Liver (tissue), 9 donors: Measurements from ENCODE around the gene PNPLA6. TPM values are rescaled to one million over a fixed set of nuclear protein-coding genes. Genes with fewer than 3 reads are reported as not detected.

Experiments used
- DNase-seq: peaks from one replicate; pipeline ENCODE4 v3.0.0-alpha.2; 2017; ENCODE audit warnings: low spot score
- H3K27ac ChIP-seq, 2 donors: one replicate each; pipeline ENCODE4 v1.7.0; 2013; ENCODE audit warnings: inconsistent platforms in 2 of 2, low read length in 2 of 2, control low read depth in 1 of 2, low read depth in 1 of 2, mild to moderate bottlenecking in 1 of 2
- H3K27me3 ChIP-seq, 4 donors: one replicate each; pipeline versions ENCODE4 v1.6.1 to v1.7.0; 2013; ENCODE audit warnings: low read length in 3 of 4, inconsistent platforms in 1 of 4, mild to moderate bottlenecking in 1 of 4, moderate library complexity in 1 of 4; ENCODE audit not compliant: control insufficient read depth in 4 of 4, insufficient read depth in 4 of 4
- H3K36me3 ChIP-seq, 4 donors: one replicate each; pipeline versions ENCODE4 v1.6.1 to v1.7.0; 2013; ENCODE audit warnings: low read length in 3 of 4, mild to moderate bottlenecking in 3 of 4, low read depth in 1 of 4, moderate library complexity in 1 of 4; ENCODE audit not compliant: control insufficient read depth in 4 of 4, insufficient read depth in 3 of 4
- H3K4me1 ChIP-seq, 4 donors: one replicate each; pipeline versions ENCODE4 v1.6.1 to v1.7.0; 2013; ENCODE audit warnings: low read length in 3 of 4, mild to moderate bottlenecking in 3 of 4, moderate library complexity in 1 of 4; ENCODE audit not compliant: control insufficient read depth in 4 of 4, insufficient read depth in 4 of 4
- H3K4me3 ChIP-seq, 3 donors: one replicate each; pipeline versions ENCODE4 v1.6.1 to v1.7.0; 2013; ENCODE audit warnings: low read length in 3 of 3, control low read depth in 1 of 3, low read depth in 1 of 3, mild to moderate bottlenecking in 1 of 3
- H3K9ac ChIP-seq, 2 donors: one replicate each; pipeline ENCODE4 v1.7.0; 2013; ENCODE audit warnings: low read length in 2 of 2, mild to moderate bottlenecking in 2 of 2, moderate library complexity in 2 of 2, control low read depth in 1 of 2, low read depth in 1 of 2
- H3K9me3 ChIP-seq, 4 donors: one replicate each; pipeline versions ENCODE4 v1.6.1 to v1.7.0; 2013; ENCODE audit warnings: low read length in 3 of 4; ENCODE audit not compliant: control insufficient read depth in 4 of 4
- EGR1 ChIP-seq, 2 donors: IDR thresholded peaks; 2 replicates each; pipeline ENCODE4 v1.6.1; 2016 to 2018; ENCODE audit warnings: antibody characterized with exemption in 2 of 2, low read depth in 2 of 2
- FOXA2 ChIP-seq: IDR thresholded peaks from 2 replicates; pipeline ENCODE4 v1.6.1; 2016; ENCODE audit warnings: antibody characterized with exemption
- HNF4A ChIP-seq, 2 donors: conservative IDR thresholded peaks; 2 replicates each; pipeline ENCODE4 v1.6.1; 2016; ENCODE audit warnings: antibody characterized with exemption in 2 of 2, mild to moderate bottlenecking in 2 of 2
- JUND ChIP-seq, 2 donors: IDR thresholded peaks; 2 replicates each; pipeline ENCODE4 v1.6.1; 2016; ENCODE audit warnings: antibody characterized with exemption in 2 of 2
- NR2F2 ChIP-seq: IDR thresholded peaks from 2 replicates; pipeline ENCODE4 v1.6.1; 2016; ENCODE audit warnings: antibody characterized with exemption
- RAD21 ChIP-seq, 2 donors: IDR thresholded peaks; 2 replicates each; pipeline ENCODE4 v1.6.1; 2016; ENCODE audit warnings: antibody characterized with exemption in 2 of 2, mild to moderate bottlenecking in 2 of 2
- RXRA ChIP-seq, 2 donors: IDR thresholded peaks; 2 replicates each; pipeline ENCODE4 v1.6.1; 2017 to 2018; ENCODE audit warnings: antibody characterized with exemption in 2 of 2, mild to moderate bottlenecking in 1 of 2
- SP1 ChIP-seq: IDR thresholded peaks from 2 replicates; pipeline ENCODE4 v1.6.1; 2018; ENCODE audit warnings: antibody characterized with exemption, mild to moderate bottlenecking
- WGBS: extraction: QIAGEN DNeasy Blood & Tissue Kit; methylation state at CpG from one replicate; pipeline ENCODE4 v1.1.7; 2013; 5-methylcytosine and 5-hydroxymethylcytosine counted together
- polyA plus RNA-seq, 2 donors: library from polyadenylated mRNA; stranded (reverse) in 1 of 2; unstranded in 1 of 2; fragments of 200-250 nt in 1 of 2; fragments of >200 nt in 1 of 2; fragmentation: Nextera tagmentation in 1 of 2; extraction: Ambion mirVana in 1 of 2; gene quantifications; one replicate each; pipeline versions ENCODE4 v1.2.1 to v1.2.3, GENCODE V29; 2013 to 2015
- total RNA-seq, 2 donors: library from RNA; depleted of rRNA; stranded (reverse); fragments of >200 nt; gene quantifications; one replicate each; pipeline ENCODE4 v1.2.3, GENCODE V29; 2014
- TF ChIP-seq, protein P1 (sequence below): fragments of 150-350 bp; IDR thresholded peaks from 2 replicates; pipeline ENCODE4 v1.5.1; 2017; ENCODE audit warnings: improper control_type of control experiment, low read depth, low read length; ENCODE audit not compliant: missing input control
- TF ChIP-seq, protein P2 (sequence below): IDR thresholded peaks from 2 replicates; pipeline ENCODE4 v1.6.1; 2016; ENCODE audit warnings: antibody characterized with exemption
- TF ChIP-seq, protein P3 (sequence below): IDR thresholded peaks from 2 replicates; pipeline ENCODE4 v1.6.1; 2016; ENCODE audit warnings: antibody characterized with exemption, mild to moderate bottlenecking
- donor health status: healthy.
- donor health status: healthy.
- donor health status: healthy.
- donor health status: healthy.
- donor health status: healthy.

The PNPLA6 gene
- total and polyA plus RNA-seq, 4 donors = 20.9 to 68.4 (median 28.0) TPM

DNA sequence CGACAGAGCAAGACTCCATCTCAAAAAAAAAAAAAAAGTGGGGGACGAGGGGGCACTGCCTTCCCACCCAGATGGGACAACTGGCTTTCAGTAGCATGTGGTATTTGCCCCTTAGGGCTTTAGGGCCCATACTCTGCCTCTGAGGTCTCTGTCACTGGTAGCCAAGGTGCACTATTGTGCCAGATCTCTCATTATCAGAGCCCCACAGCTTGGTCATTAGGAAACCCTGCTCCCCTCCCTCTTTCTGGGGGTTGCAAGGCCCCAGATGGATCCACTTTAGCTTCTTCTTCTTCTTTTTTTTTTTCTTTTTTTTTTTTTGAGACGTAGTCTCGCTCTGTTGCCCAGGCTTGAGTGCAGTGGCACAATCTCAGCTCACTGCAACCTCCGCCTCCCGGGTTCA lies 30.8 kb upstream of the PNPLA6 start:
- Histone ChIP-seq H3K9me3 (no peaks in the 10 kb centered on the region), H3K36me3 (no peaks in the 10 kb centered on the region), H3K9ac (no peak overlapping the region), H3K4me3 (no peak overlapping the region), H3K4me1 (peaks cover 8 to 12% (median 9%) of the 10 kb centered on the region in 4 donors), H3K27me3 (no peaks in the 10 kb centered on the region), H3K27ac (no peak overlapping the region)
- WGBS = 92% methylated on average over 6 of the region's 6 CpGs
- no peak for DNase-seq
- TF ChIP-seq FOXA2 = no peak
- TF ChIP-seq, protein P1, sequence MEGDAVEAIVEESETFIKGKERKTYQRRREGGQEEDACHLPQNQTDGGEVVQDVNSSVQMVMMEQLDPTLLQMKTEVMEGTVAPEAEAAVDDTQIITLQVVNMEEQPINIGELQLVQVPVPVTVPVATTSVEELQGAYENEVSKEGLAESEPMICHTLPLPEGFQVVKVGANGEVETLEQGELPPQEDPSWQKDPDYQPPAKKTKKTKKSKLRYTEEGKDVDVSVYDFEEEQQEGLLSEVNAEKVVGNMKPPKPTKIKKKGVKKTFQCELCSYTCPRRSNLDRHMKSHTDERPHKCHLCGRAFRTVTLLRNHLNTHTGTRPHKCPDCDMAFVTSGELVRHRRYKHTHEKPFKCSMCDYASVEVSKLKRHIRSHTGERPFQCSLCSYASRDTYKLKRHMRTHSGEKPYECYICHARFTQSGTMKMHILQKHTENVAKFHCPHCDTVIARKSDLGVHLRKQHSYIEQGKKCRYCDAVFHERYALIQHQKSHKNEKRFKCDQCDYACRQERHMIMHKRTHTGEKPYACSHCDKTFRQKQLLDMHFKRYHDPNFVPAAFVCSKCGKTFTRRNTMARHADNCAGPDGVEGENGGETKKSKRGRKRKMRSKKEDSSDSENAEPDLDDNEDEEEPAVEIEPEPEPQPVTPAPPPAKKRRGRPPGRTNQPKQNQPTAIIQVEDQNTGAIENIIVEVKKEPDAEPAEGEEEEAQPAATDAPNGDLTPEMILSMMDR = no peak
- no peak for TF ChIP-seq RXRA (IDR thresholded peaks at IDR 0.05)
- no peak for TF ChIP-seq SP1

DNA sequence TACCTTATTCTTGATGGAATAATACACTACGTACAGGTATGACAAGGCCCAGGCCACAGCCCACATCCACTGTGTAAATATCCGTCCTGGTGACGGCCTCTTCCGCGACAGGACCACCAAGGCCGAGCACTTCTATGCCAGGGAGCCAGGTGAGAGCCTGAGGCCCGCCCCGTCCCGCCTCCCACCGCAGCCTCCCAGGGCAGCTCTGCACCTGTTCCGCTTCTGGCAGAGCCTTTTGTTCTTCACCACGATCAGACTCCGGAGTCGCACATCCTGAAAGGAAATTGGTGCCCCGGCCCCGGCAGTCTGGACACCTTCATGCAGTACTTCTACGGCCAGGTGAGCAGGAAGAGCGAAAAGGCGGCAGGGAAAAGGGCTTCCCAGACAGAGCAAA lies 30.2 kb upstream of the PNPLA6 start:
- no peak overlapping the region for H3K9ac ChIP-seq
- no peaks in the 10 kb centered on the region for H3K36me3 ChIP-seq
- 53% methylated on average over 19 of the region's 19 CpGs for WGBS
- TF ChIP-seq, protein P2, sequence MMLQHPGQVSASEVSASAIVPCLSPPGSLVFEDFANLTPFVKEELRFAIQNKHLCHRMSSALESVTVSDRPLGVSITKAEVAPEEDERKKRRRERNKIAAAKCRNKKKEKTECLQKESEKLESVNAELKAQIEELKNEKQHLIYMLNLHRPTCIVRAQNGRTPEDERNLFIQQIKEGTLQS = no peak
- no peak for TF ChIP-seq EGR1 (IDR thresholded peaks at IDR 0.05; ENCODE audit: low read depth in 2 of 2)
- TF ChIP-seq SP1 = no peak
- TF ChIP-seq FOXA2 = no peak
- TF ChIP-seq HNF4A (conservative IDR thresholded peaks at IDR 0.05) = no peak
- no peak for TF ChIP-seq JUND (IDR thresholded peaks at IDR 0.05)
- TF ChIP-seq RAD21 (IDR thresholded peaks at IDR 0.05) = no peak
- TF ChIP-seq, protein P3, sequence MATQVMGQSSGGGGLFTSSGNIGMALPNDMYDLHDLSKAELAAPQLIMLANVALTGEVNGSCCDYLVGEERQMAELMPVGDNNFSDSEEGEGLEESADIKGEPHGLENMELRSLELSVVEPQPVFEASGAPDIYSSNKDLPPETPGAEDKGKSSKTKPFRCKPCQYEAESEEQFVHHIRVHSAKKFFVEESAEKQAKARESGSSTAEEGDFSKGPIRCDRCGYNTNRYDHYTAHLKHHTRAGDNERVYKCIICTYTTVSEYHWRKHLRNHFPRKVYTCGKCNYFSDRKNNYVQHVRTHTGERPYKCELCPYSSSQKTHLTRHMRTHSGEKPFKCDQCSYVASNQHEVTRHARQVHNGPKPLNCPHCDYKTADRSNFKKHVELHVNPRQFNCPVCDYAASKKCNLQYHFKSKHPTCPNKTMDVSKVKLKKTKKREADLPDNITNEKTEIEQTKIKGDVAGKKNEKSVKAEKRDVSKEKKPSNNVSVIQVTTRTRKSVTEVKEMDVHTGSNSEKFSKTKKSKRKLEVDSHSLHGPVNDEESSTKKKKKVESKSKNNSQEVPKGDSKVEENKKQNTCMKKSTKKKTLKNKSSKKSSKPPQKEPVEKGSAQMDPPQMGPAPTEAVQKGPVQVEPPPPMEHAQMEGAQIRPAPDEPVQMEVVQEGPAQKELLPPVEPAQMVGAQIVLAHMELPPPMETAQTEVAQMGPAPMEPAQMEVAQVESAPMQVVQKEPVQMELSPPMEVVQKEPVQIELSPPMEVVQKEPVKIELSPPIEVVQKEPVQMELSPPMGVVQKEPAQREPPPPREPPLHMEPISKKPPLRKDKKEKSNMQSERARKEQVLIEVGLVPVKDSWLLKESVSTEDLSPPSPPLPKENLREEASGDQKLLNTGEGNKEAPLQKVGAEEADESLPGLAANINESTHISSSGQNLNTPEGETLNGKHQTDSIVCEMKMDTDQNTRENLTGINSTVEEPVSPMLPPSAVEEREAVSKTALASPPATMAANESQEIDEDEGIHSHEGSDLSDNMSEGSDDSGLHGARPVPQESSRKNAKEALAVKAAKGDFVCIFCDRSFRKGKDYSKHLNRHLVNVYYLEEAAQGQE = no peak
- no peak for TF ChIP-seq NR2F2
- no peak for TF ChIP-seq RXRA (IDR thresholded peaks at IDR 0.05)
- no peaks in the 10 kb centered on the region for H3K9me3 ChIP-seq
- no peak for DNase-seq
- peaks cover 8 to 12% (median 9%) of the 10 kb centered on the region in 4 donors for H3K4me1 ChIP-seq
- no peaks in the 10 kb centered on the region for H3K27me3 ChIP-seq
- no peak overlapping the region for H3K27ac ChIP-seq
- H3K4me3 ChIP-seq = no peak overlapping the region

DNA sequence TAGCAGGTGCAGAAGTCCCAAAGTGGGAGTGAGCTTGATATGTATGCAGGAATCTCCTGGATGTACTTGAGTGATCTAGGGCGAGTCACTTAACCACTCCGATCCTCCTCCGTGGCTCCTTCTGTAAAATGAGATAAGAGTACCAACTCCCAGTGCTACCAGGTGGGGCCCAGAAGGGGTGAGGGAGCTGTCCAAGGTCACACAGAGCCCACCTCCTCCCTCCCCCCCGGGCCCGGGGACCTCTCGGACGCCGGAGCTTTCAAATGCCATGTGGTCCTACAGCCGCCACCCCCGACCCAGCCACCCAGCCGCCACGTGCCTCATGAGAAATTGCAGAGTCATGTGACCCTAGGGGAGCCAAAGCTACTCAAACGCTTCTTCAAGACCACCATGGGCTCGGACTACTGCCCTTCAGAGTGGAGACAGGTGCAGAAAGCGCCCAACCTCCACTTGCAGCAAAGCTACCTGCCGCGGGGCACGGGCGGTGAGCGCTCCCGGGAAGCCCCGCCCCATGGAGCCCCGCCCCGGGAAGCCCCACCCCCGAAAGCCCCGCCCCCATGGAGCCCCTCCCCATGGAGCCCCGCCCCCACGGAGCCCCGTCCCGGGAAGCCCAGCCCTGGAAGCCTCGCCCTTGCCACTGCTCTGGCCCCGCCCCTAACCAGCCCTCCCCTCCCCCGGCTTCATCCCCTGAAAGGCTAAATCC lies 29.7 kb upstream of the PNPLA6 start:
- Histone ChIP-seq H3K4me1 (peaks cover 5 to 9% (median 6%) of the 10 kb centered on the region in 4 donors), H3K36me3 (no peaks in the 10 kb centered on the region), H3K4me3 (no peak overlapping the region), H3K27me3 (no peaks in the 10 kb centered on the region), H3K9me3 (no peaks in the 10 kb centered on the region), H3K9ac (no peak overlapping the region), H3K27ac (no peak overlapping the region)
- WGBS = 12% methylated on average over 33 of the region's 33 CpGs
- peak; percentile 82 for DNase-seq
- no peak for TF ChIP-seq RXRA (IDR thresholded peaks at IDR 0.05)
